NCI-H2107 (cell line): ENCODE results near the gene DNAJB13.

Experiments
- DNase-seq: peaks from one replicate; lab custom pipeline; 2025; lab: John Stamatoyannopoulos, UW

Gene DNAJB13

DNA sequence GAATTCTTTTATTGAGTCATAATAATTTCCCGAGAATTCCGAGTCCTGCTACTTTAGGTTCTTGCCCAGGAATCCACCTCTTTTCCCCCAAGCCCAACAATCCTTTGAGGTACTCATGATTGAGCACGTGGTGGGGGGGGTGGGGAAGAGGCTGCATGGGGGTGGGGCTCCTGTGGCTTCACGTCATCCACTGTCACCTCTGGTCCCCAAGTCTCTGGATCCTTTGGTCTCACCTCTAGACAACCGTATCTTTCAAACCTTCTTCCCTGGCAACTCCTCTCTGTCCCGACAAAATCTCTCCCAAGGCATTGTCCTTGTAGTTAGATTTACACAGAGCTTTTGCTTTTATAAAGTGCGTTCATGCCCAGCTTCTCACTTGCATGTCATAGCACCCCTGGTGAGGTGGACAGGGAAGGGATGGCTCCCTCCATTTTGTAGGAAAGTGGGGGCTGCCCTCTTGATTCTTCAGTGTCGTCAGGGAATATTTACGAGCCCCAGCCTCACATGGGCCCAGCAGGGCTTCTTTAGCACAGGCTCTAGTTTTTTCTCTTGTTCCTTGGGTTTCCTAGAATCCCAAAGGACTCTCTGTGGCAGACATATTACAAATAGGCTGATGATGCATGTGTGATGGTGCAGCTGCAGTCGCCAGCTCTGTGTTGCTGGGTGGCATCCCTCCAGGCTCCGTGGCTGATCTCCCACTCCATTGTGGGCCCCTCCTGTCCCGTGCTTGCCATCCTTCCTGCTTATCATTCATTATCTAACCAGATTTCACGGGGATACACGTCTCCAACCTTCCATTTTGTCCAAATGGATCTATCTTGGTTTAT is 49.7 kb downstream of the DNAJB13 start:
- no peak for DNase-seq

GRCh38 chr11:74001822-74002286 is 51.0 kb downstream of the DNAJB13 start:
- no peak for DNase-seq

DNA sequence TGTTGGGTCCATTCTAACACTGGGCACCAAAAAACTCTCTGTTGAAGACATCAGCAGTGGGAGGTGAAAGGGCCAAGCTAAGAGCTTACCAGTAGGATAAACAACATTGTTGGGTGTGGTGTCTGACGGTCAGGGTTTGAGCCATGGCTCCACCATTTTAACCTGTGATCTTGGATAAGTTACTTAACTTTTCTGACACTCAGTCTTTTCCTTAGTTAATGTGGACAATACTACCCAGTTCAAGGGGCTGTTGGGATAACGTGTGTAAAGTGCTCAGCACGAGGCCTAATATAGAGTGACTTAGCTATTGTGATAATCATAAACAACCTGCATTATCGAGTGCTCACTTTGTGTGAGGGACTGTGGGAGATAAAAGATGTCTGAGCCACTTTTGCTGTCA is 52.0 kb downstream of the DNAJB13 start:
- no peak for DNase-seq

DNA sequence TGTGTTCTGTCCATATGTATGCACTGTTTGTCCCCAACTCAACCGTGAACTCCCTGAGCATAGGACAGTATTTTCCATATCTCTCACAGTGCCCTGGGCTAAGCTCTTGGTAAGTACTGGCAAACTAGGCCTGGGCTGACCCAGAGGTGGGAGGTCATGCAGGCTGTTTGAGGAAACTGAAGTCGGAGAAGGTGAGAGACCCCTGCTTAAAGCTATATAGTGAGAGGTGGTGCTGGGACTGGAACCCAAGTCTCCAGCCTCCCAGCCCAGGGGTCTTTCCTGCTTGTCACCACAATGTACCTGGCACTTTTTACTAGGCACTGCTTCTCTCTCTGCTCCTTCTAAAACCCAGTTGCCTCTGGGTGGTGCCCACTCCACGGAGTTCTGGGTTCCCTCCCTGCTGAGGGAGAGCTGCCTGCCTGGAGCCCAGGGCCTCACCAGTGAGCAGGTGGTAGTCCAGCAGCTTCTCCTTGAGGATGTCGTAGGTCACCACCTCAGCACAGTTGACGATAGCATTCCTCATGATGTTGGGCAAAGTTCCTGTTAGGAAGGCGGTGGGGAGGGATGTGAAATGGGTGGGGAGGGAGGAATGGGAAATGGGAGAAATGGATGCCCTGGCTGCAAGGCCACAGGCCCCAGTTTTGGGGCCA is 53.3 kb downstream of the DNAJB13 start:
- no peak for DNase-seq

GRCh38 chr11:74004759-74005615 is 54.2 kb downstream of the DNAJB13 start:
- no peak for DNase-seq

- no peak for DNase-seq
Observed at GRCh38 chr11:74005721-74006517, 55.1 kb downstream of the DNAJB13 start.

- no peak for DNase-seq
Observed at GRCh38 chr11:74006743-74007304, 56.0 kb downstream of the DNAJB13 start.

- no peak for DNase-seq
Observed at GRCh38 chr11:74007691-74008372, 57.0 kb downstream of the DNAJB13 start.

- no peak for DNase-seq
Observed at GRCh38 chr11:74008373-74009229, 57.8 kb downstream of the DNAJB13 start, which contains the start of gene UCP3. UCP3 (minus strand) TSS chr11:74009085; CDS start chr11:74007042, 2,043 bp downstream.

GRCh38 chr11:74009230-74009547 is 58.4 kb downstream of the DNAJB13 start:
- no peak for DNase-seq

DNA sequence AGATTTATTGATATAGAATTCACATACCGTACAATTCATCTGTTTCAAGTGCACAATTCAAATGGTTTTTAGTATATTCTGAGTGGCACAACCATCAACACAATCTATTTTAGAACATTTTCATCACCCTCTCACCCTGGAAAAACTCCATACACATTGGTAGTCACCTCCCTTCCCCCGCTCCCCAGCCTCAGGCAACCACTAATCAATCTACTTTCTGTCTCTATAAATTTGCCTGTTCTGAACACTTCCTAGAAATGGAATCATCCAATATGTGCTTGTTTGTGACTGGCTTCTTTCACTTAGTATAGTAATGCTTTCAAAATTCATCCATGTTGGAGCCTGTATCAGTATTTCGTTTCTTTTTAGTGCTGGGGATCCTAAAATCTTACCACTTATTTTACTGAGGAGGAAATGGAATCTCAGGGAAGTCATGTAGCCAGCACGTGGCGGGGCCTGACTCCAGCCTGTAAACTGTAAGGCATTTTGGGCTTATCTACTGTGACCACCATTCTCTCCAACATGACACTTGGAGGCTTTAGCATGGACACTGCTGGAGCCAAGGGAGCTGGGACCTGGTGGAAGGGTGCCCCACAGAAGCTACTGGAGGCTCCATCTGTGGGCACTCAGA is 59.0 kb downstream of the DNAJB13 start:
- no peak for DNase-seq

DNA sequence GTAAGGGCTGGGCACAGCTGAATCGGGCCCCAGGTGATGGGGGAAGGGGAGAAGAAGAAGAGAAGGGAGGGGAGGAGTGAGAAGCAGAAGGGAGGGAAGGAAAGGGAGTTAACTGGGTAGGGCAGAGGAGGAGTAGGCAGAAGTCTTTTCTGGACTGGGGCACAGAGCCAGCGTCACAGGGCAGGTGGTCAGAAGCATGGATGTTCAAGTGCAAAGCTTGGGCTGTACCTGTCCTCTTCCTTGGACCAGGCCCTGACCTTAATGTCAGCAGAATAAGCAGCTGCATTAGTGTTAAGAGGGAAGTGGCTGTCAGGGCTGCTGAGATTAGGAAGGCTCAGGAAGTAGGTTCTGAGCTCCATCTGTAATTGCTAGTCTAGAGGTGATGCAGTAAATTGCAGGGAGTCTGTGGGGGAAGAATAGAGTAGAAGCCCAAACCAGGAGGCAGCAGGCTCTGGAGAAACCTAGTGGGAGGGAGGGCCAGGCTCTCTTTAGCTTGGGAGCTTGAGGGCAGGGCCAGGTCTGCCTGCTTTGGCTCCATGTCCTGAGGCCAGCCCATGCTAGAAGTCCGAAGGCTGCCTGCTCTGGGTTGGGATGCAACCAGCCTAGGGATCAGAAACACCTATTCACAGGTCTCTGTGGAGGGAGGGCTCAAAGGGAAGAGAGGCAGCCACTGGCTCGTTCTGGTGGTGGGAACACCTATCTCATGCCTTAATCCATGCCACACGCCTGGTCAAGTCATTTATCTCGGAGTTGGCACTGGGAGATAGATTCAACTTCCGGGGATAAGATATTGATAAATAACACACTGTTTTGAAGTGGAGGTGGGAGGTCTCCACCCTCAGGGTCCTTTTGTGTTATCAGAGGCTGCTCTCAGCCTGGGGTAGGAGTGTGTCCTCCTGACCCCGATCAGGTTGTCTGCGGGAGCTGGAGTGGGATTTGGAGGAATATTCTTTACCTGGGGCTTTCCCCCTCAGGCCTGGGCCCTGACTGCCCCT is 59.8 kb downstream of the DNAJB13 start:
- no peak for DNase-seq

DNA sequence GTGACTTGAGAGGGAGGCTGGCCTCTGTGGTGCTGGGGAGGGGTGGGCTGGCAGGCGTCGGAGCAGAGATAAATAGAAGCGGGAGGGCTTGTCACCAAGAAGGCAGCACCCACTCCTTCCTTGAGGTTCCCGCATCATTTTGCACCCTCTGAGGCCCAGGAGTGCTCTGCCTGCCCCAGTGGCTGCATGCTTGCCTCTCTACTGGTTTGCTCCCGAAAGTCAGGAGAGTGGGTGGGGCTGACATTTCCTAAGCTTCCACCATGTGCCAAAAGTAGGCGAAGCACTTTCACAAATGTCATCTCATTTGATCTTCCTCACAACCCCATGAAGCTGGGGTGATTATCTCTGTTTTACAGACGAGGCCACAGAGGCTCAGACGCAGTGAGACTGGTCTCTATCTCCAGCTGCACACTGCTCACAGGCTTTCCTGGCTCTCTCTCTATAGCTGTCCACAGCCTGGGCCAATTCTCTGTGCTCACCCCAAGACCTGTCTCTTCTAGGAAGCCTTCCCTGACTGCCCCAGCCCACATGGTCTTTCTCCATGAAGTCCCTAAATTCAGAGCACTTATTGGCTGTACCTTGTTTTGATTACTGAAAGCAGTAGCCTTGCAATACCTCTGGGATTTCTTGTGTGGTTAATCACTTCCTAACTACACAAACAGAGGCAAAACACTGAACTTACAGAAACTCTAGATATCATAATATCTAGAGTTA is 60.7 kb downstream of the DNAJB13 start:
- DNase-seq = no peak

DNA sequence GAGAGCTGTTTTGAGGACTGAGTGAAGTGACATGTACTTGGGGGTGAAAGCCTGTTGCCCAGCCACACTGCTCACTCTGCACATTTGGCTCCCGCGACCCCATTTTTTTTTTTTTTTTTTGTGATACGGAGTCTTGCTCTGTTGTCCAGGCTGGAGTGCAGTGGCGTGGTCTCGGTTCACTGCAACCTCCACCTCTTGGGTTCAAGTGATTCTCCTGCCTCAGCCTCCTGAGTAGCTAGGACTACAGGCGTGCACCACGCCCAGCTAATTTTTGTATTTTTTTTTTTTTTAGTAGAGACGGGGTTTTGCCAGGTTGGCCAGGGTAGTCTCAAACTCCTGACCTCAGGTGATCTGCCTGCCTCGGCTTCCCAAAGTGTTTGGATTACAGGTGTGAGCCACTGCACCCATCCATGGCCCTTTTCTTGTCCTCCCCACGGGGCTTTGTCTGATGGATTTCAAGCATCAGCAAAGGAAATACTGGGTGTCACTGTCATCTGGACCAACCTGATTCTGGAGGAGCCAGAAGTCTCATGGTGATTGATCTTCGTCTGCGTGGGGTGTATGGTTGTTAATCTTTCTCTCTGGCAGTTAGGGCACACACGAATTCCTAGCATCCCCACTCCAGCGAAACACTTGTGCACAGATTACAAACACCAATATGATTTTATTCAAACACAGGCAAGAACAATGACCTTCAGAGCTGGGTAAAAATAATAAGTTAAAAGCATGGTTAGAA is 61.4 kb downstream of the DNAJB13 start:
- DNase-seq = no peak

GRCh38 chr11:74013141-74013540 is 62.3 kb downstream of the DNAJB13 start:
- DNase-seq = no peak

- DNase-seq = no peak
Observed at GRCh38 chr11:74014880-74015279, 64.1 kb downstream of the DNAJB13 start.
